Middle frontal gyrus (tissue), 1 donor: ENCODE data around the gene TMEM108.

Experiments used
- DNase-seq: peaks from one replicate; pipeline ENCODE4 v3.0.0-alpha.2; 2015; ENCODE audit warnings: low spot score; ENCODE audit errors: extremely low spot score

The TMEM108 gene

GRCh38 chr3:133301731-133302130 is 263.5 kb downstream of the TMEM108 start:
- DNase-seq: no peak

DNA sequence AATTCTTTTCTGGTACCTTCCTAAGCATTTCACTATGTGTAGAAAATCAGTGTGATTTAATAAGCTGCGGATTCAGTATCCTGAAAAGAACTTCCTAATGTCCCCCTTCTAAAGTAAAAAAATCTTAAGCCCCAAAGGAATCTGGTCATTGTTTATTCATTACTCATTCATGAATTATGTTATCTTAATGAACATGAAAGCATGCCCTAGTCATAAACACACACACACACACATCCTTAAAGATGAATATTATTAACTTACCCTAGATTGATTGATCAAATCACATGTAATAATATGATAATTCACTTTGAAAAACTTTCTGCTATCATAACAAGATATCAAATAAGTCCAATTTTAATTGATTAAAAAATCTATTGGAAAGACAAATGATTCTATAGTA is 265.2 kb downstream of the TMEM108 start:
- no peak for DNase-seq

DNA sequence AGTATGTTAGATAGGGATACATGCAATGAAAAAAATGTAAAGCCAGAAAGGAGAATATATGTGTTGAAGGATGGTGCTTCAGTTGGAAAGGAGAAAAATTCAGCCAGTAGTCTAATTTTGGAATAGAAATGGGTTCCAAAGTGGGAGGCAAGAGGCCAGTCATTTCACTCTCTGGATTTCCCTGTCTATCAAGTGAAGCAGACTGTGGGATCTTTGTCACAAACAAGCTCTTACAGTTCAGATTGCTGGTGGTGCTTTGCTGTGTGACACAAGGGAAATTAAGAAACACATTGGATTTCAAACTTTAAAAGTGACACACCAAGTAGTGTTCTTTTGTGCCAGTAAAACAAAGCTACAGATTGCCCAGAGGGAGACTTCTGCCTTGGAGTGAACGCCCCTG is 279.7 kb downstream of the TMEM108 start:
- no peak for DNase-seq

DNA sequence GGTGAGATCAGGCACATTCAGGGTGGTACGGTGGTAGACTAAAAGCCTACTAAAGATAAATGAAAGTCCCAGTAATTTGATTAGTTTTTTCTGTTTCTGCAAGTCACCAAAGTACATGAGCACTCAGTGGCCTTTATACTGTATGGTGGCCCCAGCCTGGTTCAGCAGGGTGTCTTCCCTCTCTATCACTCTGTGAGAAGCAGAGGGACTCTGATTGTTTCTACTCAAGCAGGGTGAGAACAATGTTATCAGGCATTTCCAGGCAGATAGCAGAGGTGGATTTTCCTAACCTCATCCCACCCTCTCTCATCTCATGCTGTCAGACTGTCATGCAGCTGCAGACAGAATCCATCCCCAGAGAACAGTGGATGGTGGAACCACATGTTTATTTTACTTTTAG is 290.2 kb downstream of the TMEM108 start:
- no peak for DNase-seq

DNA sequence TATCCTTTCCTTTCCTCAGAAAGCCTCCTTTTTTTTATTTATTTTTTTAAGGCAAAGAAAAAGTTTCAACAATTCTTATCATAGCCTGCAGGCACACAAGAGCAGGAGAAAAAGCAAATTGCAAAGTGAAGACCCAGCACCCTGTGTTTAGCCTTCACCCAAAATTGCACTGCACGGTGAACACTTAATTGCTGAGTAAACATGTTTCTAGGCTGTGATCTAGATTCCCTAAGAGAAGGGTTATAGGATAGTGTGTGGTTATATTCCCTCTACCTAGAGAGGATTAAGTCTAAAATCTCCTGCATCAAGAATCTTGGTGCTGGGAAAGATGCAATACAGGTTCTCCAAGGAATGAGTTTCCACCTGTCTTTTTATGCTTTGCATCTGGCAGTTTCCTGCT is 291.4 kb downstream of the TMEM108 start:
- no peak for DNase-seq

- no peak for DNase-seq
These were observed 291.9 kb downstream of the TMEM108 start for GRCh38 chr3:133330065-133330464.

- no peak for DNase-seq
These were observed 292.3 kb downstream of the TMEM108 start for GRCh38 chr3:133330522-133330921.

GRCh38 chr3:133354721-133355120 is 316.5 kb downstream of the TMEM108 start:
- no peak for DNase-seq

DNA sequence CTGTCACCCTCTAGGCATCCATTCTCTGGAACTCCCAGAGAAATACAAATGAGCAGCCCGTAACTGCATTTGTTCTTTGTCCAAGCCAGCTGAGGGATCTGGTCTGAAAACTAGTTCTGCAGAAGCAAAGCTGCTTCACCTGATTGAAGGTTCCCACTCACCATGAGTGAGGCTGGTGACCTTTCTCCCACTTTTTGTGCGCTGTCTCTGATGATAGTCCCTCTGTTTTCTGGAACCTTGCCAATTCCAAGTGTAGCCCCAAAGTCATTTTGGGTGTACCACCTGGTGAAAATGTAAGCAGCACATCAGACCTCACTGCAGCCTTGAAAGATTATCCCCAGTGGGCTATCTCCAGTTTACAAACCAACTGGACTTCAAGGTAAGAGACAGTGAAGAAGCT is 322.3 kb downstream of the TMEM108 start:
- DNase-seq: no peak

- no peak for DNase-seq
These were observed 322.8 kb downstream of the TMEM108 start for GRCh38 chr3:133361011-133361410.

DNA sequence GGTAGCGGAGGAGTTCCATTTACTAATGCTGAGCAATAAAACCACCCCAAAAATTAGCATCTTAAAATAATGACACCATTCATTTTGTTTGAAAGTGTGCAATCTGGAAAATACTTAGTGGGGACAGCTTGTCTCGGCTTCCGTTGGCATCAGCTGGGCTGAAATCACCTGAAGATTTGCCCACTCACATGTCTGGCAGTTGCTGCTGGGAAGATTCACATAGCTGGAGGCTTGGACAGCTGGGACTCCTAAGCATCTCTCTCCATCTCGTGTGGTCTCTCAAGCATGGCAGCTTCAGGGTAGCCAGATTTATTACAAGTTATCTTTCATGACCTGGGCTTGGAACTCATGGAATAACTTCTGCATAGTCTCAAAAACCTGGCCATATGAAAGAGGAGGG is 323.2 kb downstream of the TMEM108 start:
- no peak for DNase-seq

GRCh38 chr3:133362539-133362938 is 324.3 kb downstream of the TMEM108 start:
- no peak for DNase-seq

DNA sequence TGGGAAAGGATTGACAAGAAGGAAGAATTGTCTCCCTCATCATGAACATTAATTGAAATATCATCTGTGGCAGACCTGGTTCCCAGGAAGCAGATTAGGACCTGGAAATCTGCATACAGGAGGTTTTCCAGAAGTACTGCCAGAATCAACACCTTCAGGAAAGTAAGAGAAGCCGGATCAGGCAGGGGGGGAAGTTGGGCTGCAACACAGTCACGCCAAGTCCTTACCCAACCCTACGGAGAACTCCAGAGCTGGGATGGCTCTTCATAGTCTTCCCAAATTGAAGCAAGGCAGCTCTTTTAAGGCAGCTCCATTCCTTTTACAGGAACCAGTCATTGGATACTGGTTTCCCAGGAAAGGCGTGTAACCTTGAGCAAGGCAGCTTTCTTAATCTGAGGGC is 326.5 kb downstream of the TMEM108 start:
- DNase-seq: no peak

DNA sequence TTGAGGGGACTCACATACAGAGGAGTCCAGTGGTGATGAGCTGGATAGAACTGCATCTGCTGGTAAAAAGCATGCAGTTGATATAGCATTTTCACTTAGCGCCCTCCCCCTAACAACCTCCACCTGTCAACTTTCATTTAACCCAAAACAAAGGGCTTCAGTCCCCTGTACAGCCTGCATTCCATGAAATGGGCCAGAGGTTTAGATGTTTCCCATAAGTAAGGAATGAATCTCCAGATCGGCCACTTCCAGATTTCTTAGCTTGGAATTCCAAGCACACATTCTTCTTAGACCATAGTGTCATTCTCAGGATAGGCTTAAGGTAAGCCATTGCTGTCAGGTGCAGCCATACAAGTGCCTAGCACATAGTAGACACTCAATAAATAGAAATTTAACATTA is 328.7 kb downstream of the TMEM108 start:
- DNase-seq: no peak

- no peak for DNase-seq
These were observed 329.2 kb downstream of the TMEM108 start for GRCh38 chr3:133367403-133367802.

- no peak for DNase-seq
These were observed 329.8 kb downstream of the TMEM108 start for GRCh38 chr3:133367956-133368355.

DNA sequence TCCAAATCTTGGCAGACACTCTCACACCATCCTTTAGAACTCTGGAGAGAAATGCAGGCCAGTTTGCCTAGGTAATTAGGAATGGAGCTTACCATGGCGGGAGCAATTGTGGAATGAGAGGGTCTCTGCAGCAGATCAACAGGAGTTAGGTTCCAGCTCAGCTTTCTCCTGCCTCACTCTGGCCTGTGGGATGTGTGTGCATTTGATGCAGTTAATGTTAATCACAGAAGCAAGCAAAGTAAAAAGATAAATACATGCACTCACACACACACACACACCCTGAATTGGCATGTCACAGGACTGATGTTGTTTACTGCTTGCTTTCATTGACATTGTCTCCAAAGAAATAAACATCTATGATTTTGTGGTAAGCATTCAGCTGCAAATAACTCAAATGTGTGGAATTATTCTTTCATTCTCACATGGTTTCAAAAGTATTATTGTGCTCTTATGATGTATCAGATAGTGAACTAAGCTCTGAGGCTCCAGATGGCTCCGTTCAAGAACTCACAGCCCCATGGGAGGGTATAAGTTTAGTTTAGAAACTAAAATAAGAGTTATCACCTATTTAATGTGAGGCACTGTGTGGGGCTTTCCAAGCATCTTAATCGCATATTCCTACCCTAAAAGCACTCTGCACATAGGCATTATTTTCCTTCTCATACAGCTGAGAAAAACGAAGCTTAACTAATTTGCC is 330.3 kb downstream of the TMEM108 start:
- DNase-seq: no peak

- DNase-seq: no peak
These were observed 330.9 kb downstream of the TMEM108 start for GRCh38 chr3:133369068-133369440.

- DNase-seq: no peak
These were observed 333.0 kb downstream of the TMEM108 start for GRCh38 chr3:133371181-133371580.

DNA sequence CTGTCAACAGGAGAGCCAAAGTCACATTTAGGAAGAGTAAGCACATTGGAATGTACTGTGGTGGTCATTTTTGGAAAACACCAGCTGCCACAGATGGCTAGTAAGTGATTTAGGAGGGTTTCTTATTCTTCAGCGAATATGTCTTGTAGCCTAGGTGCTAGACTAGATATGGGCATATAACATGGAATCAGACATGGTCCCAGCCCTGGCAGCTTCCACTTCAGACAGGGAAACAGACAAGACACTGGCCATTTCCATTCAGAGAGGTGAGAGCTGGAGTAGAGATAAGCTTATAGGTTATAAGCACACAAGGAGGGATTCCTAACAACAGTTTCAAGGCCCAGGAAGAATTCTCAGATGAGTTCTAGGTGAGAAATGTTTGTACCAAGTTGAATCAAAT is 333.5 kb downstream of the TMEM108 start:
- DNase-seq: no peak

DNA sequence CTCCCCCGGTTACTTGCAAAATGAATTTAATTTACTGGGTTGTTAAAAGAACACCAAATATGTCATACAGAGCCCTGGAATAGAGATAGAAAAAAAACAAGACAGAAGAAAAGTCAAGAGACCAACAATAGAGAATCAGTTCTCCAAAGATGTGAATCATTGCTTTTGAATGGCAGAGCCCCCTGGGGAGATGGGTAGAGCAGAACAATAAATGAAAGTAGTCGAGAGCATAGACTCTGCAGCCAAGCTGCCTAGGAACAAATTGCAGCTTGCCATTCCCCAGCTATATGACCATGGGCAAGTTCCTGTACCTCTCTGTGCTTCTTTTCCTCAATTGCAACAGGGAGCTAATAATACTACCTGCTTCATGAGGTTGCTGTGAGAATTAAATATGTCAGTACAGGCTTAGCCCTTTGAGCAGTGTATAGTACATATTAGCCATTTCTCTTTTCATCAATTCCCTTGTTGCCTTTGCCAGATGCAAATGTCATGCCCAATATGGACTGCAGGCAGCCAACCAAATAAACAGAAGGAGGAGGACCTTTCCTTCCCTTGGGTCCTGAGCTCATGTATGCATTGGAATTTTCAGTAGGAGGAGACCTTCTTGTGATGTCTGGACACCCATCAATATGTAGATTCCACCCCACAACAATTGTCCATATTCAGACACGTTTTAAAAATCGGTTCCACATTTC is 336.7 kb downstream of the TMEM108 start:
- DNase-seq: no peak

DNA sequence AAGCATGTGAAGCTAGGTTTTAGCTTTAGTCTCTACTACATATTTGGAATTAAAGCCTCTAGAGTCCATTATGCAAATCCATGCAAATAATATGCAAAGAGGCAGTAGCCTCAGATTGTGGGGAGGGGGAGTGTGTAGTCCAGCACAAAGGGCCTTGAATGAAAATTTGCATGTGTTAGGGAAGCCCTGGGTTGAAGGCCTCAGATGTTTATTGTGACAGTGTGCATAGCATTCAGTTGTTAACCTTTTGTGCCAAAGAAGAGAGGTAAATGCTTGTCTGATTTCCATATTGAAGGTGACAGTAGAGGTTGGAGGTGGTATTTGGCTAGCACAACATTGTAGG is 337.2 kb downstream of the TMEM108 start:
- no peak for DNase-seq

DNA sequence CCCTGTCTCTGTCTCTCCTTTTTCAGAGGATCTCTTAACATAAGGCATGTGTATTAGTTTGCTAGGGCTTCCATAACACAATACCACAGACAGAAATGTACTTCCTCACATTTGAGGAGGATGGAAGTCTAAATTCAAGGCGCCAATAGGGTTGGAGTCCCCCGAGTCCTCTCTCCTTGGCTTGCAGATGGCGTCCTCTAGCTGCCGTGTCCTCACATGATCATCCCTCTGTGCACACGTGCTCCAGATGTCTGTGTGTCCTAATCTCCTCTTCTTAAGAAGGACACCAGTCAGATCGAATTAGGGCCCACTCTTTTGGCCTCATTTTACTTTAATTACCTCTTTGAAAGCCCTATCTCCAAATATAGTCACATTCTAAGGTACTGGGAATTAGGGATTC is 338.6 kb downstream of the TMEM108 start:
- DNase-seq: no peak
